Prostate gland (tissue), 2 donors: ENCODE results near the gene PRR9.

Experiments
- POLR2A ChIP-seq: fragments of 450-650 bp; IDR thresholded peaks from one replicate; pipeline ENCODE4 v1.6.1; 2016; ENCODE audit warnings: antibody characterized with exemption, mild to moderate bottlenecking
- POLR2AphosphoS5 ChIP-seq: sonication (generic); formaldehyde crosslinking; IDR thresholded peaks from one replicate; pipeline ENCODE4 v1.6.1; 2017; ENCODE audit warnings: antibody characterized with exemption
- TF ChIP-seq, protein P1 (sequence below), 4 experiments: fragments of 200-600 bp in 2 of 4; fragments of 450-650 bp in 2 of 4; sonication (generic) in 2 of 4; IDR thresholded peaks; 1 replicate in 3 of 4; 2 replicates in 1 of 4; pipeline ENCODE4 v1.5.1; 2016 to 2019; ENCODE audit warnings: antibody characterized with exemption in 4 of 4, mild to moderate bottlenecking in 2 of 4, moderate library complexity in 2 of 4

DNA sequence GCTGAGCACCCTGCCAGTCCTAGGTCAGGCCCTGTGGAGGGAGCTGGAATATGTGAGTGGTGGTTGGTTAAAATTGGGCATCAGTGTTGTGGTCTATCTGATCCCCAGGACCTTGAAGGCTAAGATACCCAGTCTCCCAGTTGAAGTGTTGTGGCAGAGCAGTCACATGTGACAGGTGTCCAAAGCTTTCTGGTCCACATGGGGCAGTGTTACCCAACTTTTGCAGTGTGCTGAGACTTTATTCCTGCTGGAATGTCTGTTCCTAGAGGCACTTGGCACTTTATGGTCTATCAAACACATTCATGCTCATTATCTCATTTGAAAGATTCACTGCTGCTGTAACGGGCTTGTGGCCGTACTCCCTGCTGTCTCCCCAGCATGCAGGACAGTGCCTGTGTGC lies 21.1 kb downstream of the PRR9 start:
- no peak for TF ChIP-seq POLR2A
- TF ChIP-seq, protein P1, sequence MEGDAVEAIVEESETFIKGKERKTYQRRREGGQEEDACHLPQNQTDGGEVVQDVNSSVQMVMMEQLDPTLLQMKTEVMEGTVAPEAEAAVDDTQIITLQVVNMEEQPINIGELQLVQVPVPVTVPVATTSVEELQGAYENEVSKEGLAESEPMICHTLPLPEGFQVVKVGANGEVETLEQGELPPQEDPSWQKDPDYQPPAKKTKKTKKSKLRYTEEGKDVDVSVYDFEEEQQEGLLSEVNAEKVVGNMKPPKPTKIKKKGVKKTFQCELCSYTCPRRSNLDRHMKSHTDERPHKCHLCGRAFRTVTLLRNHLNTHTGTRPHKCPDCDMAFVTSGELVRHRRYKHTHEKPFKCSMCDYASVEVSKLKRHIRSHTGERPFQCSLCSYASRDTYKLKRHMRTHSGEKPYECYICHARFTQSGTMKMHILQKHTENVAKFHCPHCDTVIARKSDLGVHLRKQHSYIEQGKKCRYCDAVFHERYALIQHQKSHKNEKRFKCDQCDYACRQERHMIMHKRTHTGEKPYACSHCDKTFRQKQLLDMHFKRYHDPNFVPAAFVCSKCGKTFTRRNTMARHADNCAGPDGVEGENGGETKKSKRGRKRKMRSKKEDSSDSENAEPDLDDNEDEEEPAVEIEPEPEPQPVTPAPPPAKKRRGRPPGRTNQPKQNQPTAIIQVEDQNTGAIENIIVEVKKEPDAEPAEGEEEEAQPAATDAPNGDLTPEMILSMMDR (IDR thresholded peaks at IDR 0.05), result no peak
- TF ChIP-seq POLR2AphosphoS5, result no peak
